Smooth muscle cell (in vitro differentiated cells): ENCODE results near the gene CCL18. TPM values are rescaled to one million over a fixed set of nuclear protein-coding genes. Genes with fewer than 3 reads are reported as not detected.
"Not testable (repeated sequence)": the region's sequence is repeated elsewhere in the genome, so short reads cannot be mapped to it uniquely, and the experiment has no call there.

Experiments
- DNase-seq: peaks from one replicate; lab custom pipeline; 2025; ENCODE audit not compliant: unreplicated experiment; lab: John Stamatoyannopoulos, UW
- H2AFZ ChIP-seq: fragments of 200-600 bp; sonication (generic); 2 replicates; pipeline ENCODE4 v1.6.0; 2016; ENCODE audit warnings: antibody characterized with exemption, low read depth, mild to moderate bottlenecking
- H3F3A ChIP-seq: fragments of 200-600 bp; sonication (generic); 2 replicates; pipeline ENCODE4 v1.6.0; 2017; ENCODE audit warnings: antibody characterized with exemption, low read depth
- H3K27ac ChIP-seq: fragments of 200-600 bp; sonication (generic); 2 replicates; pipeline ENCODE4 v1.5.1; 2016; ENCODE audit warnings: low read depth, mild to moderate bottlenecking
- H3K27me3 ChIP-seq: fragments of 200-600 bp; sonication (generic); 2 replicates; pipeline ENCODE4 v1.6.1; 2016; ENCODE audit warnings: low read depth, mild to moderate bottlenecking
- H3K36me3 ChIP-seq: fragments of 200-600 bp; sonication (generic); 2 replicates; pipeline ENCODE4 v1.5.1; 2016; ENCODE audit warnings: low read depth
- H3K4me1 ChIP-seq: fragments of 200-600 bp; sonication (generic); 2 replicates; pipeline ENCODE4 v1.5.1; 2016; ENCODE audit warnings: low read depth
- H3K4me2 ChIP-seq: fragments of 200-600 bp; sonication (generic); 2 replicates; pipeline ENCODE4 v1.6.0; 2016; ENCODE audit warnings: mild to moderate bottlenecking
- H3K4me3 ChIP-seq: fragments of 200-600 bp; sonication (generic); 2 replicates; pipeline ENCODE4 v1.5.1; 2016; ENCODE audit warnings: mild to moderate bottlenecking
- H3K79me2 ChIP-seq: fragments of 200-600 bp; sonication (generic); 2 replicates; pipeline ENCODE4 v1.6.0; 2016; ENCODE audit warnings: low read depth, mild to moderate bottlenecking
- H3K9ac ChIP-seq: fragments of 200-600 bp; sonication (generic); 2 replicates; pipeline ENCODE4 v1.6.0; 2016; ENCODE audit warnings: low read depth
- H3K9me3 ChIP-seq: fragments of 200-600 bp; sonication (generic); replicated peaks from 2 replicates; pipeline ENCODE4 v1.5.1; 2016; ENCODE audit warnings: low read depth
- H4K20me1 ChIP-seq: fragments of 200-600 bp; sonication (generic); 2 replicates; pipeline ENCODE4 v1.6.0; 2016; ENCODE audit warnings: low read depth
- CTCF ChIP-seq: fragments of 200-600 bp; sonication (generic); IDR thresholded peaks from 2 replicates; pipeline ENCODE4 v1.5.1; 2017; ENCODE audit warnings: borderline replicate concordance, mild to moderate bottlenecking, antibody characterized with exemption; ENCODE audit not compliant: insufficient read depth, poor library complexity, severe bottlenecking
- WGBS: methylation state at CpG from one replicate; pipeline ENCODE4 v1.1.7; 2016; ENCODE audit warnings: low lambda C conversion rate; 5-methylcytosine and 5-hydroxymethylcytosine counted together
- polyA plus RNA-seq: library from polyadenylated mRNA; unstranded; fragments of >200 nt; fragmentation: Nextera tagmentation; extraction: Ambion mirVana; gene quantifications from 2 replicates; pipeline ENCODE4 v1.2.1, GENCODE V29; 2016
- total RNA-seq: library from RNA; depleted of rRNA; stranded (reverse); fragments of >200 nt; gene quantifications from 2 replicates; pipeline ENCODE4 v1.2.3, GENCODE V29; 2014

Gene CCL18
- total and polyA plus RNA-seq, 2 experiments from 2014 or later: not detected

DNA sequence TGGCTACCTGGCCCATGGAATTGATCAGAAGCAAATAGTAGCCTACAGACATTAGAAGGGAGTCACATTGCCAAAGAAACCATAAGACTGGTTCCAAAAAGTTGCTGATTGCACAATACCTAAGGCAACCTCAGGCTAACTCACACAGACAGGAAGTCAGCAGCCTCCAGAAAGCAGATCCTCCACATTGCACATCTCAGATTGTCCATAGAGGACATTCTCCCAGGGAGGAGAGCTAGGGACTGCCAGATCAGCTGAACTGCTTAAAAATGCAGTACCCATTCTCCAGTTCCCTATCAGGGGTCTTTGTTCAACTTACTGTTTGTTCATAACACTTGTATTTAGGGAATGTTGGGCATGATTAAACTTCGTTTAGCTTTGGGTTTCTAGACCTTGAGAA, 21.7 kb downstream of the CCL18 start:
- no peaks in the 10 kb centered on the region for H3F3A ChIP-seq
- no peak overlapping the region for H2AFZ ChIP-seq
- H3K27ac ChIP-seq: no peak overlapping the region
- no peak overlapping the region for H3K9ac ChIP-seq
- TF ChIP-seq CTCF: no peak
- H3K79me2 ChIP-seq: no peaks in the 10 kb centered on the region
- H3K9me3 ChIP-seq: no peaks in the 10 kb centered on the region
- DNase-seq: no peak
- no peak overlapping the region for H3K4me2 ChIP-seq
- H3K4me3 ChIP-seq: no peak overlapping the region
- no peaks in the 10 kb centered on the region for H3K27me3 ChIP-seq
- 61% methylated on average over 1 of the region's 1 CpG for WGBS
- no peaks in the 10 kb centered on the region for H4K20me1 ChIP-seq
- no peaks in the 10 kb centered on the region for H3K36me3 ChIP-seq
- no peaks in the 10 kb centered on the region for H3K4me1 ChIP-seq

DNA sequence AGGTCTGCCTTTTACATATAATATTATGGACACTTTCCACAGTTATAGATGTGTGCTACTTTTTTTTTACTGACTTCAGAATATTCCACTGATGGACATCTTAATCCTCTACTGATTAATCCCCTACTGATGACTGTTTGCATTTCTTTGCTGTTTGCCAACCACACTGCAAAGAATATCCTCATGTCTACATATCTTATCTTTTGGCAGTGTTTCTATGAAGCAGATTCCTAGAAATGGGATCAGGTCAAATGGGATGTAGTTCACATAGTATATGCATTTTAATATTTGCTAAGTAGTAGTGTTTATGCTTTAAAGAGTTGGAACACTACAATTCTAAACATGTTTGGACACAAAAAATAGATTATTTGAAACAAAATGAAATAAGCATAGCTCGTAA, 22.7 kb downstream of the CCL18 start:
- DNase-seq: no peak
- no peak for TF ChIP-seq CTCF
- H3K4me2 ChIP-seq: no peak overlapping the region
- H3K36me3 ChIP-seq: no peaks in the 10 kb centered on the region
- H3K27me3 ChIP-seq: peaks cover 5% of the 10 kb centered on the region
- 92% methylated on average over 1 of the region's 1 CpG for WGBS
- H3K79me2 ChIP-seq: no peaks in the 10 kb centered on the region
- no peak overlapping the region for H2AFZ ChIP-seq
- no peaks in the 10 kb centered on the region for H3K9me3 ChIP-seq
- H4K20me1 ChIP-seq: no peaks in the 10 kb centered on the region
- H3K4me1 ChIP-seq: no peaks in the 10 kb centered on the region
- H3F3A ChIP-seq: no peaks in the 10 kb centered on the region
- no peak overlapping the region for H3K4me3 ChIP-seq
- no peak overlapping the region for H3K9ac ChIP-seq
- H3K27ac ChIP-seq: no peak overlapping the region

DNA sequence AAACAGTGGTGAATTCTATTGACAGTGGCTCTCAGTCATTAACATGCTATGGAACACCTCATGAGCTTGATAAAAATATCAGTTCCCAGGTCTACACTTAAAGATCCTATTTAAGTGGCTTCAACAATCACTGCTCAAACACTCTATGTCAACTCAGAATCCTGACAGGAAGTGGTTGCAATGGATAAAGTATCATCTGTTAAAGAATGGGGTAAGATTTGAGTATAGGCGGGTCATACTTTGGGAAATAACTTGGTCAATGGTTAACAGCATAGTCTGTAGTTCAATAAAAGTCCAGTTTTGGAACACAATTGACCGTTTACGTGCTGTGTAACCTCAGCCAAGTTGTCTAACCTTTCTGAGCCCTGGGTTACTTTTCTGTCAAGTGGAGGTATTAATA, 23.4 kb downstream of the CCL18 start:
- not testable (repeated sequence) for H3K4me2 ChIP-seq, H3K4me3 ChIP-seq, H2AFZ ChIP-seq, H3K36me3 ChIP-seq, DNase-seq, H3K27ac ChIP-seq, H4K20me1 ChIP-seq, H3K4me1 ChIP-seq, H3K9me3 ChIP-seq, H3K9ac ChIP-seq, H3F3A ChIP-seq, H3K27me3 ChIP-seq, H3K79me2 ChIP-seq
- WGBS: 100% methylated on average over 1 of the region's 3 CpGs

GRCh38 chr17:36087897-36088572, 24.0 kb downstream of the CCL18 start:
- H3K9ac ChIP-seq, H3F3A ChIP-seq, H3K9me3 ChIP-seq, H3K27ac ChIP-seq, H3K4me2 ChIP-seq, H2AFZ ChIP-seq, H3K4me1 ChIP-seq, H4K20me1 ChIP-seq, H3K27me3 ChIP-seq, DNase-seq, H3K79me2 ChIP-seq, H3K4me3 ChIP-seq, H3K36me3 ChIP-seq: not testable (repeated sequence)
- WGBS: 91% methylated on average over 10 of the region's 10 CpGs
